K562 (cell line): ENCODE data around the gene RASL12. TPM values are rescaled to one million over a fixed set of nuclear protein-coding genes. Genes with fewer than 3 reads are reported as not detected.
A peak's percentile ranks its signal among the peaks of the same experiment; 100 is the strongest.

Experiments used
- ATAC-seq: fragments of 200-7000 bp; cut with Tn5 transposase; 3 replicates; pipeline ENCODE4 v1.9.1; 2020; ENCODE audit warnings: moderate library complexity
- BruUV-seq: library from RNA; stranded (reverse); fragments of 400-500 nt; replicated peaks from 2 replicates; lab custom pipeline; 2021; lab: Mats Ljungman, UMichigan
- CTCF ChIA-PET: fragments of 300-600 bp; formaldehyde crosslinking; extraction: SDS; loops from one replicate; lab custom pipeline; 2021; ENCODE audit warnings: low intra/inter-chr PET ratio; lab: Yijun Ruan, JAX
- POLR2A ChIA-PET: fragments of 300-600, 350-650 bp; sonication (Branson Sonifier 250); formaldehyde crosslinking; extraction: SDS; loops from one replicate; lab custom pipeline; 2021; ENCODE audit warnings: antibody characterized with exemption, inconsistent platforms; lab: Yijun Ruan, JAX
- DNase-seq, 4 experiments: peaks; one replicate each; pipeline versions ENCODE4 v3.0.0 to v3.0.0-alpha.2; 2011 to 2018; ENCODE audit warnings: low spot score in 3 of 4, mixed read lengths in 3 of 4; ENCODE audit errors: extremely low read depth in 1 of 4
- FAIRE-seq: peaks from 2 replicates; lab custom pipeline; 2011; peaks lifted over from hg19 to GRCh38; lab: Jason Lieb, UNC
- H2AFZ ChIP-seq: 2 replicates; pipeline ENCODE4 v1.6.0; 2011; ENCODE audit warnings: low read depth, low read length, control low read depth, inconsistent platforms
- H3K27ac ChIP-seq: fragments of 200-600 bp; 3 replicates; pipeline ENCODE4 v1.8.0; 2011; ENCODE audit warnings: low read depth, mild to moderate bottlenecking, control low read depth, inconsistent platforms, low read length, moderate library complexity, mixed read lengths; ENCODE audit errors: extremely low read depth
- H3K27me3 ChIP-seq, 2 experiments: fragments of 300-600 bp in 1 of 2; 2 replicates in 1 of 2; 3 replicates in 1 of 2; pipeline versions ENCODE4 v1.6.0 to v1.8.0; 2011; ENCODE audit warnings: inconsistent platforms in 2 of 2, low read length in 2 of 2, mild to moderate bottlenecking in 1 of 2, mixed read lengths in 1 of 2, moderate library complexity in 1 of 2; ENCODE audit not compliant: control insufficient read depth in 2 of 2, insufficient read depth in 2 of 2
- H3K36me3 ChIP-seq: fragments of 300-600 bp; 3 replicates; pipeline ENCODE4 v1.8.0; 2011; ENCODE audit warnings: mild to moderate bottlenecking, low read length, inconsistent platforms; ENCODE audit not compliant: control insufficient read depth, insufficient read depth
- H3K4me1 ChIP-seq, 2 experiments: fragments of 200-600 bp in 1 of 2; replicated peaks in 1 of 2; 2 replicates in 1 of 2; 3 replicates in 1 of 2; pipeline versions ENCODE4 v1.5.1 to v1.8.0; 2011; ENCODE audit warnings: inconsistent platforms in 2 of 2, low read length in 2 of 2, mild to moderate bottlenecking in 1 of 2, mixed read lengths in 1 of 2, moderate library complexity in 1 of 2; ENCODE audit not compliant: control insufficient read depth in 2 of 2, insufficient read depth in 2 of 2
- H3K4me2 ChIP-seq: 2 replicates; pipeline ENCODE4 v1.6.1; 2011; ENCODE audit warnings: low read length, control low read depth, inconsistent platforms, mixed read lengths; ENCODE audit not compliant: insufficient read depth
- H3K4me3 ChIP-seq: fragments of 200-600 bp; sonication (generic), shearing (Covaris generic); 2 replicates; pipeline ENCODE4 v1.5.1; 2016; ENCODE audit warnings: control low read depth, inconsistent platforms
- H3K79me2 ChIP-seq: fragments of 200-600 bp; 3 replicates; pipeline ENCODE4 v1.8.0; 2011; ENCODE audit warnings: low read length, inconsistent platforms; ENCODE audit not compliant: control insufficient read depth, insufficient read depth
- H3K9ac ChIP-seq, 2 experiments: 2 replicates each; pipeline versions ENCODE4 v1.6.0 to v1.6.1; 2011; ENCODE audit warnings: low read depth in 2 of 2, low read length in 2 of 2, control low read depth in 1 of 2, inconsistent platforms in 1 of 2, mild to moderate bottlenecking in 1 of 2, mixed read lengths in 1 of 2; ENCODE audit not compliant: insufficient read depth in 1 of 2
- H3K9me1 ChIP-seq: one replicate; pipeline ENCODE4 v1.6.0; 2011; ENCODE audit warnings: inconsistent platforms, mild to moderate bottlenecking, low read length, moderate library complexity; ENCODE audit not compliant: control insufficient read depth, insufficient read depth
- H3K9me3 ChIP-seq: replicated peaks from 2 replicates; pipeline ENCODE4 v1.5.1; 2011; ENCODE audit warnings: low read depth, low read length, inconsistent platforms; ENCODE audit not compliant: control insufficient read depth, insufficient read depth
- H4K20me1 ChIP-seq: replicated peaks from 2 replicates; pipeline ENCODE4 v1.6.1; 2011; ENCODE audit warnings: low read length, inconsistent platforms, mixed read lengths; ENCODE audit not compliant: control insufficient read depth, insufficient read depth
- CGGBP1 ChIP-seq: fragments of 250-450 bp; sonication (Bioruptor Pico); IDR thresholded peaks from 2 replicates; pipeline ENCODE4 v1.9.0; 2021; ENCODE audit warnings: mild to moderate bottlenecking
- CTCF ChIP-seq, 3 experiments: IDR thresholded peaks in 2 of 3; conservative IDR thresholded peaks in 1 of 3; 2 replicates each; pipeline ENCODE4 v1.5.1; 2011 to 2012; ENCODE audit warnings: low read length in 3 of 3, mild to moderate bottlenecking in 3 of 3, control low read depth in 2 of 3, improper control_type of control experiment in 1 of 3, inconsistent platforms in 1 of 3, low read depth in 1 of 3, mixed read lengths in 1 of 3, moderate library complexity in 1 of 3; ENCODE audit not compliant: insufficient read depth in 2 of 3
- GATAD2B ChIP-seq: fragments of 450-650 bp; IDR thresholded peaks from 2 replicates; pipeline ENCODE4 v1.6.1; 2017; ENCODE audit warnings: mild to moderate bottlenecking, borderline replicate concordance
- JUND ChIP-seq, 2 experiments: IDR thresholded peaks; 2 replicates in 1 of 2; 3 replicates in 1 of 2; pipeline ENCODE4 v1.6.1; 2011; ENCODE audit warnings: borderline replicate concordance in 2 of 2, low read depth in 2 of 2, low read length in 2 of 2, improper control_type of control experiment in 1 of 2, missing biosample characterization in 1 of 2, missing genetic modification characterization in 1 of 2, missing genetic modification reagents in 1 of 2
- REST ChIP-seq, 2 experiments: fragments of 450-650 bp; formaldehyde crosslinking in 1 of 2; IDR thresholded peaks; 2 replicates each; pipeline versions ENCODE4 v1.4.0 to v1.6.1; 2014 to 2020; ENCODE audit warnings: mild to moderate bottlenecking in 2 of 2, borderline replicate concordance in 1 of 2, low read depth in 1 of 2
- SMC3 ChIP-seq: conservative IDR thresholded peaks from 2 replicates; pipeline ENCODE4 v1.6.1; 2011; ENCODE audit warnings: low read depth, low read length, improper control_type of control experiment; ENCODE audit not compliant: insufficient read depth
- WGBS: fragments of 100-300 bp; shearing (Covaris generic); methylation state at CpG from one replicate; pipeline ENCODE4 v1.1.6; 2016; ENCODE audit warnings: low coverage, mixed read lengths; ENCODE audit not compliant: insufficient coverage; ENCODE audit errors: missing lambda C conversion rate; 5-methylcytosine and 5-hydroxymethylcytosine counted together
- in situ Hi-C: fragments of 300-500 bp; cut with MboI; formaldehyde crosslinking; loops from 4 replicates; pipeline ENCODE4 v1.15.0; 2018; ENCODE audit warnings: inconsistent platforms, mixed read lengths
- intact Hi-C: fragments of 100-400 bp; cut with micrococcal nuclease; formaldehyde crosslinking; loops from 2 replicates; pipeline ENCODE4 v1.14.2; 2022
- polyA plus RNA-seq, 8 experiments: library from polyadenylated mRNA; depleted of rRNA in 4 of 8; stranded (reverse) in 5 of 8; unstranded in 3 of 8; fragments of >200 nt; fragmentation: Nextera tagmentation in 2 of 8; fragmentation: Illumina TruSeq in 1 of 8; extraction: Ambion mirVana in 2 of 8; extraction: Trizol in 1 of 8; gene quantifications; 2 replicates each; pipeline versions ENCODE4 v1.2.1 to v1.2.3, GENCODE V29; 2011 to 2014; ENCODE audit warnings: inconsistent platforms in 1 of 8, missing spikeins in 1 of 8
- total RNA-seq, 7 experiments: library from RNA; depleted of rRNA in 6 of 7; stranded (reverse); fragments of >200 nt in 6 of 7; fragmentation: Illumina TruSeq in 2 of 7; extraction: Trizol in 2 of 7; gene quantifications; 2 replicates each; pipeline versions ENCODE4 v1.2.1 to v1.2.3, GENCODE V29; 2011 to 2021; ENCODE audit warnings: low replicate concordance in 1 of 7
- TF ChIP-seq, protein P1 (sequence below): fragments of 450-650 bp; formaldehyde crosslinking; IDR thresholded peaks from 2 replicates; pipeline ENCODE4 v1.4.0; 2022; ENCODE audit warnings: mild to moderate bottlenecking, moderate library complexity

RASL12 gene
- total and polyA plus RNA-seq, 9 of the 15 experiments (the other 6 are each of a cell fraction or from before 2014, with no cell fraction given) = not detected

- WGBS = 25% methylated on average over 5 of the region's 6 CpGs
- in situ Hi-C loops = no loop called here
- BruUV-seq = no TSS peak
- ChIA-PET POLR2A (interaction anchor here (0.6 to 0.7 kb wide), 2 partner anchors 9 to 85 kb away, joined by 3 to 4 read pairs; no protein-coding TSS in a partner anchor), CTCF (interaction anchor here (0.6 to 3.3 kb wide), 3 partner anchors 32 to 355 kb away, joined by 3 to 17 read pairs (median 4); no protein-coding TSS in a partner anchor)
- no peaks in the 10 kb centered on the region for H3K9me3 ChIP-seq
- H3K9ac ChIP-seq = no peak overlapping the region
- no peak overlapping the region for H2AFZ ChIP-seq
- peaks cover 8% of the 10 kb centered on the region for H4K20me1 ChIP-seq
- peak; percentile 91 for ATAC-seq
- no peak overlapping the region for H3K4me2 ChIP-seq
- no peaks in the 10 kb centered on the region for H3K36me3 ChIP-seq
- H3K4me1 ChIP-seq = peaks cover 0 to 4% of the 10 kb centered on the region in 2 experiments; a peak in 1 of 5 replicates
- H3K27ac ChIP-seq = no peak overlapping the region
- peak; percentile 93 for FAIRE-seq
- DNase-seq = peak; percentile 54 to 64 (median 58)
- H3K79me2 ChIP-seq = no peaks in the 10 kb centered on the region
- intact Hi-C loops = loop anchor here (1.0 to 5.0 kb wide), 2 partner anchors 32 to 54 kb away; no protein-coding TSS in a partner anchor
- no peak overlapping the region for H3K4me3 ChIP-seq
- peaks cover 28 to 52% of the 10 kb centered on the region in 2 experiments for H3K27me3 ChIP-seq
- no peaks in the 10 kb centered on the region for H3K9me1 ChIP-seq
- TF ChIP-seq GATAD2B (no peak), CGGBP1 (CRISPR knock-in tag) (no peak), JUND (IDR thresholded peaks at IDR 0.05; ENCODE audit: borderline replicate concordance, low read depth, low read length) (no peak), JUND (tag; IDR thresholded peaks at IDR 0.05; ENCODE audit: borderline replicate concordance, low read depth, low read length) (no peak), CTCF (IDR thresholded peaks at IDR 0.05 in 2 of 3, conservative IDR thresholded peaks at IDR 0.05 in 1 of 3; ENCODE audit: insufficient read depth in 2 of 3, low read depth in 1 of 3, low read length in 3 of 3) (peak; percentile 66 to 73 (median 73)), REST (IDR thresholded peaks at IDR 0.05; ENCODE audit: borderline replicate concordance) (peak; percentile 36; the same call in 1 of the 2 replicates), REST (CRISPR knock-in tag; IDR thresholded peaks at IDR 0.05; ENCODE audit: low read depth) (no peak), SMC3 (0 out of 2 replicates have a peak, but pooled peaks have one; percentile 38)
- TF ChIP-seq, protein P1, sequence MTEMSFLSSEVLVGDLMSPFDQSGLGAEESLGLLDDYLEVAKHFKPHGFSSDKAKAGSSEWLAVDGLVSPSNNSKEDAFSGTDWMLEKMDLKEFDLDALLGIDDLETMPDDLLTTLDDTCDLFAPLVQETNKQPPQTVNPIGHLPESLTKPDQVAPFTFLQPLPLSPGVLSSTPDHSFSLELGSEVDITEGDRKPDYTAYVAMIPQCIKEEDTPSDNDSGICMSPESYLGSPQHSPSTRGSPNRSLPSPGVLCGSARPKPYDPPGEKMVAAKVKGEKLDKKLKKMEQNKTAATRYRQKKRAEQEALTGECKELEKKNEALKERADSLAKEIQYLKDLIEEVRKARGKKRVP (CRISPR knock-in tag) = no peak
These were observed 18.3 kb upstream of the RASL12 start for GRCh38 chr15:65085990-65086679.
